HepG2 (cell line): ENCODE results near the gene SGCD. TPM values are rescaled to one million over a fixed set of nuclear protein-coding genes. Genes with fewer than 3 reads are reported as not detected.

ENCODE experiments used
- ATRX ChIP-seq: sonication (generic); formaldehyde crosslinking; IDR thresholded peaks from 2 replicates; pipeline ENCODE4 v1.4.0; 2020; ENCODE audit warnings: missing genetic modification reagents, borderline replicate concordance
- GTF3A ChIP-seq: sonication (generic); formaldehyde crosslinking; conservative IDR thresholded peaks from 2 replicates; pipeline ENCODE4 v1.4.0; 2020; ENCODE audit warnings: mild to moderate bottlenecking, missing genetic modification reagents
- MTF1 ChIP-seq: sonication (generic); formaldehyde crosslinking; IDR thresholded peaks from 2 replicates; pipeline ENCODE4 v1.5.0; 2020; ENCODE audit warnings: missing genetic modification reagents
- POLR2AphosphoS2 ChIP-seq: IDR thresholded peaks from 2 replicates; pipeline ENCODE4 v1.6.1; 2011; ENCODE audit warnings: low read depth, low read length, improper control_type of control experiment
- SMARCE1 ChIP-seq: fragments of 450-650 bp; IDR thresholded peaks from 2 replicates; pipeline ENCODE4 v1.6.1; 2017; ENCODE audit warnings: borderline replicate concordance
- ZNF605 ChIP-seq: sonication (generic); formaldehyde crosslinking; IDR thresholded peaks from 2 replicates; pipeline ENCODE4 v1.8.0; 2022; ENCODE audit warnings: mild to moderate bottlenecking, missing genetic modification reagents
- ZNF709 ChIP-seq: sonication (generic); formaldehyde crosslinking; IDR thresholded peaks from 2 replicates; pipeline ENCODE4 v1.5.0; 2020; ENCODE audit warnings: mild to moderate bottlenecking, missing genetic modification reagents
- polyA plus RNA-seq, 8 experiments: library from polyadenylated mRNA; depleted of rRNA in 3 of 8; stranded (reverse) in 7 of 8; unstranded in 1 of 8; fragments of >200 nt; fragmentation: Illumina TruSeq in 4 of 8; extraction: Trizol in 4 of 8; gene quantifications; 2 replicates each; pipeline versions ENCODE4 v1.2.1 to v1.2.3, GENCODE V29; 2011 to 2016; ENCODE audit warnings: low read depth in 4 of 8, missing spikeins in 1 of 8, mixed read lengths in 1 of 8; ENCODE audit not compliant: insufficient read depth in 1 of 8
- total RNA-seq, 5 experiments: library from RNA; depleted of rRNA; stranded (reverse); fragments of >200 nt; fragmentation: Illumina TruSeq; extraction: Trizol; gene quantifications; 2 replicates each; pipeline ENCODE4 v1.2.3, GENCODE V29; 2016; ENCODE audit warnings: low read depth in 1 of 5
- TF ChIP-seq, protein P1 (sequence below), 2 experiments: sonication (generic) in 1 of 2; formaldehyde crosslinking in 1 of 2; IDR thresholded peaks; 2 replicates each; pipeline versions ENCODE4 v1.4.0 to v1.6.1; 2016 to 2020; ENCODE audit warnings: borderline replicate concordance in 1 of 2, low read depth in 1 of 2, mild to moderate bottlenecking in 1 of 2, missing genetic modification reagents in 1 of 2
- TF ChIP-seq, protein P2 (sequence below): sonication (generic); formaldehyde crosslinking; IDR thresholded peaks from 2 replicates; pipeline ENCODE4 v1.4.0; 2020; ENCODE audit warnings: low read depth, mild to moderate bottlenecking, missing genetic modification reagents
- TF ChIP-seq, protein P3 (sequence below): sonication (generic); formaldehyde crosslinking; IDR thresholded peaks from 2 replicates; pipeline ENCODE4 v1.5.1; 2020; ENCODE audit warnings: missing genetic modification reagents, mild to moderate bottlenecking, borderline replicate concordance
- TF ChIP-seq, protein P4 (sequence below): sonication (generic); formaldehyde crosslinking; IDR thresholded peaks from 2 replicates; pipeline ENCODE4 v1.4.0; 2020; ENCODE audit warnings: missing genetic modification reagents, borderline replicate concordance
- TF ChIP-seq, protein P5 (sequence below), 2 experiments: sonication (generic) in 1 of 2; formaldehyde crosslinking in 1 of 2; IDR thresholded peaks; 2 replicates each; pipeline versions ENCODE4 v1.4.0 to v1.6.1; 2018 to 2020; ENCODE audit warnings: missing genetic modification reagents in 2 of 2, borderline replicate concordance in 1 of 2, low read depth in 1 of 2, mild to moderate bottlenecking in 1 of 2, missing biosample characterization in 1 of 2

Gene SGCD
- total and polyA plus RNA-seq, 2 of the 13 experiments (the other 11 are each of a cell fraction or from before 2014, with no cell fraction given) = not detected

DNA sequence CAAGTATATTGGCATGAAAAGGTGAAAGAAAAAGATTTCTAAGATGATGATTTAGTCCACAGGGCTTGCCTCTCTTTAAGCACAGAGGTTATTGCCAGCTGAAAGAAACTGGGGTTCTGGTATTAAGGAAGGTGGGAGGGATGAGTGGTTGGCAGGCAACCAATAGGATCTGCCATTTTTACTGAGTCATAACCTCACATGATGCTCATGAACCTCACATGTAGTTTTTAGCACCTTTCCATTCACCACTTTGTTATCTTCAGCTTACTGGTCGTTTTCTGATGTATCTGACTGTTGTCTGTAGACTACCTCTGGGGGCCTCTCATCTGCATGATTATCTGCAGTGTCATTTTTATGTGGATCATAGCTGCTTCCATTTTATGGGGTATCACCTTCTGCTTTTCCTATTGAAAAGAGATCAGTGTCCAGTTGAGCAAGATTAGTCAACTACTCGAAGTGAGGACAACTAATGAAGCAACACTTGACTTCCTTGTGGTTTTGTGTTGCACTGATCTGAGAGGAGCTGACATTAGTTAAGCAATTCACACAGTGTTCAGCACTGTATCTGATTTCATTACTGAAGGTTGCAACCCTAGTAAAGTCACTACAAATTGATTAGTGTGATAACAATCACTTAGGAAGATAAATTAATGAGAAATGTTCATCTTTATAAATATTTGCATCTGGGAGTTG is 186.3 kb downstream of the SGCD start (continued):
- TF ChIP-seq, protein P1, sequence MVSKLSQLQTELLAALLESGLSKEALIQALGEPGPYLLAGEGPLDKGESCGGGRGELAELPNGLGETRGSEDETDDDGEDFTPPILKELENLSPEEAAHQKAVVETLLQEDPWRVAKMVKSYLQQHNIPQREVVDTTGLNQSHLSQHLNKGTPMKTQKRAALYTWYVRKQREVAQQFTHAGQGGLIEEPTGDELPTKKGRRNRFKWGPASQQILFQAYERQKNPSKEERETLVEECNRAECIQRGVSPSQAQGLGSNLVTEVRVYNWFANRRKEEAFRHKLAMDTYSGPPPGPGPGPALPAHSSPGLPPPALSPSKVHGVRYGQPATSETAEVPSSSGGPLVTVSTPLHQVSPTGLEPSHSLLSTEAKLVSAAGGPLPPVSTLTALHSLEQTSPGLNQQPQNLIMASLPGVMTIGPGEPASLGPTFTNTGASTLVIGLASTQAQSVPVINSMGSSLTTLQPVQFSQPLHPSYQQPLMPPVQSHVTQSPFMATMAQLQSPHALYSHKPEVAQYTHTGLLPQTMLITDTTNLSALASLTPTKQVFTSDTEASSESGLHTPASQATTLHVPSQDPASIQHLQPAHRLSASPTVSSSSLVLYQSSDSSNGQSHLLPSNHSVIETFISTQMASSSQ (IDR thresholded peaks at IDR 0.05; ENCODE audit: low read depth) = no peak
- TF ChIP-seq, protein P1 (CRISPR knock-in tag; IDR thresholded peaks at IDR 0.05; ENCODE audit: borderline replicate concordance) = no peak
- TF ChIP-seq, protein P2, sequence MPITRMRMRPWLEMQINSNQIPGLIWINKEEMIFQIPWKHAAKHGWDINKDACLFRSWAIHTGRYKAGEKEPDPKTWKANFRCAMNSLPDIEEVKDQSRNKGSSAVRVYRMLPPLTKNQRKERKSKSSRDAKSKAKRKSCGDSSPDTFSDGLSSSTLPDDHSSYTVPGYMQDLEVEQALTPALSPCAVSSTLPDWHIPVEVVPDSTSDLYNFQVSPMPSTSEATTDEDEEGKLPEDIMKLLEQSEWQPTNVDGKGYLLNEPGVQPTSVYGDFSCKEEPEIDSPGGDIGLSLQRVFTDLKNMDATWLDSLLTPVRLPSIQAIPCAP = no peak
- TF ChIP-seq SMARCE1 (no peak), ZNF709 (CRISPR knock-in tag) (no peak), GTF3A (CRISPR knock-in tag) (no peak), ATRX (no peak), ZNF605 (CRISPR knock-in tag) (no peak), POLR2AphosphoS2 (no peak), MTF1 (CRISPR knock-in tag) (no peak)
- TF ChIP-seq, protein P3, sequence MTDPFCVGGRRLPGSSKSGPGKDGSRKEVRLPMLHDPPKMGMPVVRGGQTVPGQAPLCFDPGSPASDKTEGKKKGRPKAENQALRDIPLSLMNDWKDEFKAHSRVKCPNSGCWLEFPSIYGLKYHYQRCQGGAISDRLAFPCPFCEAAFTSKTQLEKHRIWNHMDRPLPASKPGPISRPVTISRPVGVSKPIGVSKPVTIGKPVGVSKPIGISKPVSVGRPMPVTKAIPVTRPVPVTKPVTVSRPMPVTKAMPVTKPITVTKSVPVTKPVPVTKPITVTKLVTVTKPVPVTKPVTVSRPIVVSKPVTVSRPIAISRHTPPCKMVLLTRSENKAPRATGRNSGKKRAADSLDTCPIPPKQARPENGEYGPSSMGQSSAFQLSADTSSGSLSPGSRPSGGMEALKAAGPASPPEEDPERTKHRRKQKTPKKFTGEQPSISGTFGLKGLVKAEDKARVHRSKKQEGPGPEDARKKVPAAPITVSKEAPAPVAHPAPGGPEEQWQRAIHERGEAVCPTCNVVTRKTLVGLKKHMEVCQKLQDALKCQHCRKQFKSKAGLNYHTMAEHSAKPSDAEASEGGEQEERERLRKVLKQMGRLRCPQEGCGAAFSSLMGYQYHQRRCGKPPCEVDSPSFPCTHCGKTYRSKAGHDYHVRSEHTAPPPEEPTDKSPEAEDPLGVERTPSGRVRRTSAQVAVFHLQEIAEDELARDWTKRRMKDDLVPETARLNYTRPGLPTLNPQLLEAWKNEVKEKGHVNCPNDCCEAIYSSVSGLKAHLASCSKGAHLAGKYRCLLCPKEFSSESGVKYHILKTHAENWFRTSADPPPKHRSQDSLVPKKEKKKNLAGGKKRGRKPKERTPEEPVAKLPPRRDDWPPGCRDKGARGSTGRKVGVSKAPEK (CRISPR knock-in tag) = no peak
- TF ChIP-seq, protein P4, sequence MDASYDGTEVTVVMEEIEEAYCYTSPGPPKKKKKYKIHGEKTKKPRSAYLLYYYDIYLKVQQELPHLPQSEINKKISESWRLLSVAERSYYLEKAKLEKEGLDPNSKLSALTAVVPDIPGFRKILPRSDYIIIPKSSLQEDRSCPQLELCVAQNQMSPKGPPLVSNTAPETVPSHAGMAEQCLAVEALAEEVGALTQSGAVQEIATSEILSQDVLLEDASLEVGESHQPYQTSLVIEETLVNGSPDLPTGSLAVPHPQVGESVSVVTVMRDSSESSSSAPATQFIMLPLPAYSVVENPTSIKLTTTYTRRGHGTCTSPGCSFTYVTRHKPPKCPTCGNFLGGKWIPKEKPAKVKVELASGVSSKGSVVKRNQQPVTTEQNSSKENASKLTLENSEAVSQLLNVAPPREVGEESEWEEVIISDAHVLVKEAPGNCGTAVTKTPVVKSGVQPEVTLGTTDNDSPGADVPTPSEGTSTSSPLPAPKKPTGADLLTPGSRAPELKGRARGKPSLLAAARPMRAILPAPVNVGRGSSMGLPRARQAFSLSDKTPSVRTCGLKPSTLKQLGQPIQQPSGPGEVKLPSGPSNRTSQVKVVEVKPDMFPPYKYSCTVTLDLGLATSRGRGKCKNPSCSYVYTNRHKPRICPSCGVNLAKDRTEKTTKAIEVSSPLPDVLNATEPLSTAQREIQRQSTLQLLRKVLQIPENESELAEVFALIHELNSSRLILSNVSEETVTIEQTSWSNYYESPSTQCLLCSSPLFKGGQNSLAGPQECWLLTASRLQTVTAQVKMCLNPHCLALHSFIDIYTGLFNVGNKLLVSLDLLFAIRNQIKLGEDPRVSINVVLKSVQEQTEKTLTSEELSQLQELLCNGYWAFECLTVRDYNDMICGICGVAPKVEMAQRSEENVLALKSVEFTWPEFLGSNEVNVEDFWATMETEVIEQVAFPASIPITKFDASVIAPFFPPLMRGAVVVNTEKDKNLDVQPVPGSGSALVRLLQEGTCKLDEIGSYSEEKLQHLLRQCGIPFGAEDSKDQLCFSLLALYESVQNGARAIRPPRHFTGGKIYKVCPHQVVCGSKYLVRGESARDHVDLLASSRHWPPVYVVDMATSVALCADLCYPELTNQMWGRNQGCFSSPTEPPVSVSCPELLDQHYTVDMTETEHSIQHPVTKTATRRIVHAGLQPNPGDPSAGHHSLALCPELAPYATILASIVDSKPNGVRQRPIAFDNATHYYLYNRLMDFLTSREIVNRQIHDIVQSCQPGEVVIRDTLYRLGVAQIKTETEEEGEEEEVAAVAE = no peak
- TF ChIP-seq, protein P5, sequence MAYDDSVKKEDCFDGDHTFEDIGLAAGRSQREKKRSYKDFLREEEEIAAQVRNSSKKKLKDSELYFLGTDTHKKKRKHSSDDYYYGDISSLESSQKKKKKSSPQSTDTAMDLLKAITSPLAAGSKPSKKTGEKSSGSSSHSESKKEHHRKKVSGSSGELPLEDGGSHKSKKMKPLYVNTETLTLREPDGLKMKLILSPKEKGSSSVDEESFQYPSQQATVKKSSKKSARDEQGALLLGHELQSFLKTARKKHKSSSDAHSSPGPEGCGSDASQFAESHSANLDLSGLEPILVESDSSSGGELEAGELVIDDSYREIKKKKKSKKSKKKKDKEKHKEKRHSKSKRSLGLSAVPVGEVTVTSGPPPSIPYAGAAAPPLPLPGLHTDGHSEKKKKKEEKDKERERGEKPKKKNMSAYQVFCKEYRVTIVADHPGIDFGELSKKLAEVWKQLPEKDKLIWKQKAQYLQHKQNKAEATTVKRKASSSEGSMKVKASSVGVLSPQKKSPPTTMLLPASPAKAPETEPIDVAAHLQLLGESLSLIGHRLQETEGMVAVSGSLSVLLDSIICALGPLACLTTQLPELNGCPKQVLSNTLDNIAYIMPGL (CRISPR knock-in tag; IDR thresholded peaks at IDR 0.05; ENCODE audit: borderline replicate concordance in 1 of 2, low read depth in 1 of 2) = no peak
- TF ChIP-seq, all 625 proteins: peak for 0
